Calu3 (cell line): ENCODE measurements around the gene TSPAN8. TPM values are rescaled to one million over a fixed set of nuclear protein-coding genes. Genes with fewer than 3 reads are reported as not detected.

Experiments used
- BruUV-seq: library from RNA; stranded (reverse); fragments of 400-500 nt; replicated peaks from 2 replicates; lab custom pipeline; 2021; lab: Mats Ljungman, UMichigan
- CTCF ChIA-PET: fragments of 300-600 bp; sonication (Branson Sonifier 250); formaldehyde crosslinking; loops from one replicate; lab custom pipeline; 2022; ENCODE audit warnings: antibody characterized with exemption; lab: Charles Lee
- DNase-seq: peaks from one replicate; pipeline ENCODE4 v3.0.0; 2022
- H3K27ac Mint-ChIP-seq: one replicate; pipeline ENCODE4 v1.8.0; 2022; ENCODE audit warnings: mixed read lengths; ENCODE audit not compliant: unreplicated experiment
- H3K27me3 Mint-ChIP-seq: one replicate; pipeline ENCODE4 v1.8.0; 2022; ENCODE audit warnings: mixed read lengths; ENCODE audit not compliant: unreplicated experiment
- H3K36me3 Mint-ChIP-seq: one replicate; pipeline ENCODE4 v1.8.0; 2022; ENCODE audit warnings: mild to moderate bottlenecking, moderate library complexity, mixed read lengths; ENCODE audit not compliant: insufficient read depth, unreplicated experiment
- H3K4me1 Mint-ChIP-seq: one replicate; pipeline ENCODE4 v1.8.0; 2022; ENCODE audit warnings: mild to moderate bottlenecking, low read depth, mixed read lengths; ENCODE audit not compliant: unreplicated experiment
- H3K4me3 Mint-ChIP-seq: one replicate; pipeline ENCODE4 v1.8.0; 2022; ENCODE audit warnings: mild to moderate bottlenecking, low read depth, moderate library complexity, mixed read lengths; ENCODE audit not compliant: unreplicated experiment
- H3K9me3 Mint-ChIP-seq: one replicate; pipeline ENCODE4 v1.8.0; 2022; ENCODE audit warnings: low read depth, mixed read lengths; ENCODE audit not compliant: unreplicated experiment
- CTCF ChIP-seq: fragments of 200-600 bp; IDR thresholded peaks from one replicate; pipeline ENCODE4 v1.8.0; 2022; ENCODE audit warnings: antibody characterized with exemption; ENCODE audit not compliant: unreplicated experiment
- intact Hi-C: fragments of 100-400 bp; cut with micrococcal nuclease; formaldehyde crosslinking; loops from one replicate; pipeline ENCODE4 v1.10.0; 2022; ENCODE audit not compliant: unreplicated experiment
- total RNA-seq: library from RNA; stranded (reverse); gene quantifications from 2 replicates; pipeline ENCODE4 v1.2.3, GENCODE V29; 2022

Gene TSPAN8
- total RNA-seq, 1 experiment from 2014 or later, result 289 TPM

- intact Hi-C loops, result no loop called here
- DNase-seq, result no peak
- CTCF ChIA-PET, result no interaction called here
- H3K27me3 Mint-ChIP-seq, result no peaks in the 10 kb centered on the region
- no peaks in the 10 kb centered on the region for H3K9me3 Mint-ChIP-seq
- peak overlapping the region; percentile 63 for H3K27ac Mint-ChIP-seq
- TF ChIP-seq CTCF, result no peak
- H3K36me3 Mint-ChIP-seq, result peaks cover 35% of the 10 kb centered on the region
- BruUV-seq, result no TSS peak
- no peak overlapping the region for H3K4me3 Mint-ChIP-seq
- peaks cover 70% of the 10 kb centered on the region for H3K4me1 Mint-ChIP-seq
Observed at GRCh38 chr12:71142016-71142415, 15.8 kb downstream of the TSPAN8 start.

GRCh38 chr12:71141378-71141926, 16.3 kb downstream of the TSPAN8 start:
- no peak for DNase-seq
- TF ChIP-seq CTCF, result no peak
- H3K4me1 Mint-ChIP-seq, result peaks cover 74% of the 10 kb centered on the region
- no peaks in the 10 kb centered on the region for H3K27me3 Mint-ChIP-seq
- no peaks in the 10 kb centered on the region for H3K9me3 Mint-ChIP-seq
- H3K27ac Mint-ChIP-seq, result peak overlapping the region; percentile 63
- BruUV-seq, result no TSS peak
- CTCF ChIA-PET, result interaction anchor here (0.6 kb wide), 1 partner anchor 12 kb away, joined by 3 read pairs; no protein-coding TSS in a partner anchor
- H3K4me3 Mint-ChIP-seq, result no peak overlapping the region
- intact Hi-C loops, result no loop called here
- peaks cover 41% of the 10 kb centered on the region for H3K36me3 Mint-ChIP-seq

GRCh38 chr12:71139153-71139735, 18.6 kb downstream of the TSPAN8 start:
- no peak for TF ChIP-seq CTCF
- peaks cover 75% of the 10 kb centered on the region for H3K4me1 Mint-ChIP-seq
- DNase-seq, result peak; percentile 83
- intact Hi-C loops, result loop anchor here (1.0 to 10.0 kb wide), 5 partner anchors 20 to 232 kb away; no protein-coding TSS in a partner anchor
- H3K36me3 Mint-ChIP-seq, result peaks cover 57% of the 10 kb centered on the region
- H3K4me3 Mint-ChIP-seq, result peak overlapping the region; percentile 60
- H3K9me3 Mint-ChIP-seq, result no peaks in the 10 kb centered on the region
- peak overlapping the region; percentile 95 for H3K27ac Mint-ChIP-seq
- BruUV-seq, result no TSS peak
- H3K27me3 Mint-ChIP-seq, result no peaks in the 10 kb centered on the region
- CTCF ChIA-PET, result interaction anchor here (0.6 to 1.9 kb wide), 10 partner anchors 11 to 411 kb away, joined by 3 to 6 read pairs (median 3); no protein-coding TSS in a partner anchor

GRCh38 chr12:71138011-71138410, 19.8 kb downstream of the TSPAN8 start:
- Mint-ChIP-seq H3K4me3 (peak overlapping the region; percentile 60), H3K27ac (peak overlapping the region; percentile 95), H3K4me1 (peaks cover 84% of the 10 kb centered on the region), H3K27me3 (no peaks in the 10 kb centered on the region), H3K36me3 (peaks cover 63% of the 10 kb centered on the region), H3K9me3 (no peaks in the 10 kb centered on the region)
- intact Hi-C loops, result loop anchor here (2.0 to 10.0 kb wide), 4 partner anchors 21 to 233 kb away; no protein-coding TSS in a partner anchor
- TF ChIP-seq CTCF, result peak; percentile 31
- no peak for DNase-seq
- BruUV-seq, result no TSS peak
- CTCF ChIA-PET, result interaction anchor here (1.0 to 1.6 kb wide), 4 partner anchors 10 to 22 kb away, joined by 3 to 6 read pairs (median 4); no protein-coding TSS in a partner anchor
